ENCODE measurements around the gene HS3ST5. TPM values are rescaled to one million over a fixed set of nuclear protein-coding genes. Genes with fewer than 3 reads are reported as not detected.

HS3ST5 gene
- total RNA-seq, 1 experiment from 2014 or later = not detected

DNA sequence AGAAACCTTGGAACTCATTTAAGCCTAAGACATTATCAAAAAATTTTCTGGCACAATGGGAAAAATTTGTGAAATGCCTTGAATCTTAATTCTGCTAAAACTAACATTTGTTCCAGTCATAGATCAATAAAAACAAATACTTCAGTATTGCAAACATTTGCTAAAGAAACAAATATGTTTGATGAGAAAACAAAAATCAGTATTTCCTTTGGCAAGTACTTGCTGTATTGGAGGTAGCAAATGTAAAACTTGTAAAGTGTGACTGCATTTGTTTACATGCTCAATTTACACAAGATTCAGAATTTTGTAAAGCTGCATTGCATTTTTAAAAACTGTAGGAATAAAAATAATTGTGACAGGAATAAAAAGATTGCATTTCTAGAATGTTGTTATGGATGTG is 183.1 kb downstream of the HS3ST5 start:
- ATAC-seq = no peak
- Histone ChIP-seq H3K9me3 (ENCODE audit: control insufficient read depth in 1 of 2, insufficient read depth in 1 of 2, low read depth in 1 of 2, low read length in 2 of 2) (no peaks in the 10 kb centered on the region), H3K4me1 (ENCODE audit: control insufficient read depth in 1 of 2, insufficient read depth in 2 of 2, low read length in 2 of 2) (no peaks in the 10 kb centered on the region), H4K20me1 (ENCODE audit: insufficient read depth) (peaks cover 6% of the 10 kb centered on the region; the same call in 1 of the 2 replicates), H2AFZ (ENCODE audit: low read depth, low read length, poor library complexity, severe bottlenecking) (no peak overlapping the region), H3K4me3 (replicated peaks in 1 of 2; ENCODE audit: low read depth in 1 of 2, low read length in 2 of 2) (no peak overlapping the region), H3K27me3 (ENCODE audit: insufficient read depth, low read length) (peaks cover 68% of the 10 kb centered on the region), H3K27ac (ENCODE audit: low read depth, low read length) (no peak overlapping the region), H3K36me3 (ENCODE audit: control insufficient read depth in 1 of 2, insufficient read depth in 2 of 2, low read length in 2 of 2) (no peaks in the 10 kb centered on the region), H3K9ac (ENCODE audit: low read length) (no peak overlapping the region), H3K4me2 (ENCODE audit: low read length) (no peak overlapping the region), H3K9me2 (ENCODE audit: insufficient read depth) (no peaks in the 10 kb centered on the region), H3K79me2 (ENCODE audit: insufficient read depth, low read length) (no peaks in the 10 kb centered on the region)
- intact Hi-C loops (cut with micrococcal nuclease) = no loop called here
- ChIA-PET RAD21 (ENCODE audit: low non-redundant PET in 1 of 2, low total read pairs in 2 of 2, uncharacterized antibody in 2 of 2, unreplicated experiment in 2 of 2) (no interaction called here), POLR2A (no interaction called here), CTCF (no interaction called here)
- no TSS peak for BruUV-seq (replicated peaks)
- TF ChIP-seq CTCF (IDR thresholded peaks at IDR 0.05 in 2 of 3, conservative IDR thresholded peaks at IDR 0.05 in 1 of 3; ENCODE audit: borderline replicate concordance in 1 of 3, insufficient read depth in 1 of 3, low read depth in 2 of 3, low read length in 2 of 3) (no peak), CBX3 (IDR thresholded peaks at IDR 0.05; ENCODE audit: low read depth) (no peak), POLR2A (IDR thresholded peaks at IDR 0.05; ENCODE audit: borderline replicate concordance, extremely low read depth, insufficient read depth, insufficient read length) (no peak), FOSL1 (IDR thresholded peaks at IDR 0.05; ENCODE audit: low read depth) (no peak), YY1 (IDR thresholded peaks at IDR 0.05; ENCODE audit: extremely low read depth, insufficient replicate concordance, low read depth, low read length) (no peak), ELF1 (IDR thresholded peaks at IDR 0.05; ENCODE audit: borderline replicate concordance, low read depth) (no peak)
- TF ChIP-seq, protein P1, sequence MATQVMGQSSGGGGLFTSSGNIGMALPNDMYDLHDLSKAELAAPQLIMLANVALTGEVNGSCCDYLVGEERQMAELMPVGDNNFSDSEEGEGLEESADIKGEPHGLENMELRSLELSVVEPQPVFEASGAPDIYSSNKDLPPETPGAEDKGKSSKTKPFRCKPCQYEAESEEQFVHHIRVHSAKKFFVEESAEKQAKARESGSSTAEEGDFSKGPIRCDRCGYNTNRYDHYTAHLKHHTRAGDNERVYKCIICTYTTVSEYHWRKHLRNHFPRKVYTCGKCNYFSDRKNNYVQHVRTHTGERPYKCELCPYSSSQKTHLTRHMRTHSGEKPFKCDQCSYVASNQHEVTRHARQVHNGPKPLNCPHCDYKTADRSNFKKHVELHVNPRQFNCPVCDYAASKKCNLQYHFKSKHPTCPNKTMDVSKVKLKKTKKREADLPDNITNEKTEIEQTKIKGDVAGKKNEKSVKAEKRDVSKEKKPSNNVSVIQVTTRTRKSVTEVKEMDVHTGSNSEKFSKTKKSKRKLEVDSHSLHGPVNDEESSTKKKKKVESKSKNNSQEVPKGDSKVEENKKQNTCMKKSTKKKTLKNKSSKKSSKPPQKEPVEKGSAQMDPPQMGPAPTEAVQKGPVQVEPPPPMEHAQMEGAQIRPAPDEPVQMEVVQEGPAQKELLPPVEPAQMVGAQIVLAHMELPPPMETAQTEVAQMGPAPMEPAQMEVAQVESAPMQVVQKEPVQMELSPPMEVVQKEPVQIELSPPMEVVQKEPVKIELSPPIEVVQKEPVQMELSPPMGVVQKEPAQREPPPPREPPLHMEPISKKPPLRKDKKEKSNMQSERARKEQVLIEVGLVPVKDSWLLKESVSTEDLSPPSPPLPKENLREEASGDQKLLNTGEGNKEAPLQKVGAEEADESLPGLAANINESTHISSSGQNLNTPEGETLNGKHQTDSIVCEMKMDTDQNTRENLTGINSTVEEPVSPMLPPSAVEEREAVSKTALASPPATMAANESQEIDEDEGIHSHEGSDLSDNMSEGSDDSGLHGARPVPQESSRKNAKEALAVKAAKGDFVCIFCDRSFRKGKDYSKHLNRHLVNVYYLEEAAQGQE (IDR thresholded peaks at IDR 0.05; ENCODE audit: low read depth) = no peak
- no peak for DNase-seq (ENCODE audit: low read depth, low spot score)

Measured in HCT116 (cell line).